HG03442 (cell line): ENCODE data around the gene MEP1A.

ENCODE experiments used
- ATAC-seq: cut with Tn5 transposase; IDR thresholded peaks from one replicate; pipeline ENCODE4 v1.9.1; 2021; ENCODE audit warnings: mild to moderate bottlenecking, moderate library complexity; ENCODE audit not compliant: unreplicated experiment

Gene MEP1A

GRCh38 chr6:46776070-46776712 is 17.0 kb upstream of the MEP1A start:
- no peak for ATAC-seq

GRCh38 chr6:46777476-46778346 is 15.5 kb upstream of the MEP1A start:
- no peak for ATAC-seq

GRCh38 chr6:46781478-46782378 is 11.5 kb upstream of the MEP1A start:
- ATAC-seq, result no peak

- no peak for ATAC-seq
Observed at GRCh38 chr6:46784535-46784934, 8.7 kb upstream of the MEP1A start.

- ATAC-seq, result no peak
Observed at GRCh38 chr6:46787871-46788540, 5.2 kb upstream of the MEP1A start.

GRCh38 chr6:46788791-46789190 is 4.4 kb upstream of the MEP1A start:
- ATAC-seq, result no peak

GRCh38 chr6:46789434-46790354 is 3.5 kb upstream of the MEP1A start:
- no peak for ATAC-seq

- no peak for ATAC-seq
Observed at GRCh38 chr6:46790355-46790874, 2.8 kb upstream of the MEP1A start.

GRCh38 chr6:46792635-46793034 is 554 bp upstream of the MEP1A start:
- no peak for ATAC-seq

- no peak for ATAC-seq
Observed at GRCh38 chr6:46794068-46794467, 879 bp downstream of the MEP1A start.

GRCh38 chr6:46795816-46796215 is 2.6 kb downstream of the MEP1A start:
- ATAC-seq, result no peak

- no peak for ATAC-seq
Observed at GRCh38 chr6:46796848-46797580, 3.8 kb downstream of the MEP1A start.

GRCh38 chr6:46799657-46800056 is 6.5 kb downstream of the MEP1A start:
- no peak for ATAC-seq

GRCh38 chr6:46808806-46809205 is 15.6 kb downstream of the MEP1A start:
- no peak for ATAC-seq

GRCh38 chr6:46815130-46815529 is 21.9 kb downstream of the MEP1A start:
- ATAC-seq, result no peak

- ATAC-seq, result no peak
Observed at GRCh38 chr6:46816626-46817025, 23.4 kb downstream of the MEP1A start.

GRCh38 chr6:46819561-46819960 is 26.4 kb downstream of the MEP1A start:
- no peak for ATAC-seq

- ATAC-seq, result no peak
Observed at GRCh38 chr6:46821458-46821881, 28.3 kb downstream of the MEP1A start.

GRCh38 chr6:46828939-46829338 is 35.8 kb downstream of the MEP1A start:
- ATAC-seq, result no peak
